ENCODE measurements around the gene C14orf132.

The C14orf132 gene

DNA sequence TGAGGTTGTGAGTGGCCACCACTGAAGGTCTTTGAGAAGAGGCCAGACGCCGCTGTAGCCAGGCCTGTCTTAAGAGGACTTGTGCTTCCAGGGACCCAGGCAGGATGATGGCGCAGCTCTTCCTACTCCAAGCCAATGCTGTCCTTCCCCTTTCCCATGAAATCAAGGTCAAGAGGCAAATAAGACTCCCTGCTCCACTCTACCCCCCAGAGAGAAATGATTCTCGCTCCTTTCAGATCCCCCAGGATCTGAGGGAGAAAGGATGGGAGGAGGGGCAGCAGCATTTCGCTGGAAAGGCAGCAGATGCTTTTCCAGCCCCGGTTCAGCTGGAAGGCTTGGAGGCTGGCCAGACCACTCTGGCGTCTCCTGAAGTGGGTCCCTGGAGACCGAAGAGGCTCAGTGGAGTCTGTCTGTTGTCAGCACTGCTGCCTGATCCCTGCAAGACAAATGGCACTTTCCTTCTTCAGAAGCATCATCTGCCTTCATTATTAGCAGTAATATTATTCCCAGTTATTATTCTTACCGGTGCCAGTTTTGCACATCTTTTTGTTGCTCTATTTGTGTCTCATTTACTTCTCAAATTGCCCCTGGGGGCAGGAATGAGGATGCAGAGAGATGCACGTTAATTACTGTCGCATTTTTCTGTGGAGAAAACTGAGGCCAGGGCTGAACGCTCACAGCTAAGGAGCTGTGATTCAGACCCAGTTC is 51.4 kb downstream of the C14orf132 start:
- Histone ChIP-seq H3K4me1 (ENCODE audit: control insufficient read depth, insufficient read depth, low read length) (no peaks in the 10 kb centered on the region), H3K27me3 (ENCODE audit: control insufficient read depth, insufficient read depth, low read length) (no peaks in the 10 kb centered on the region), H3K4me3 (ENCODE audit: low read length) (no peak overlapping the region), H3K9me3 (ENCODE audit: control insufficient read depth, insufficient read depth, low read length) (no peaks in the 10 kb centered on the region), H3K27ac (ENCODE audit: low read length) (no peak overlapping the region), H3K36me3 (ENCODE audit: control insufficient read depth, insufficient read depth, low read length) (0 out of 2 replicates have a peak, but pooled peaks cover 4% of the 10 kb centered on the region)
- no CpG with 5 or more reads among the region's 12 CpGs for WGBS (ENCODE audit: insufficient coverage, insufficient read length)
- no peak for DNase-seq (ENCODE audit: low read depth, low spot score)

DNA sequence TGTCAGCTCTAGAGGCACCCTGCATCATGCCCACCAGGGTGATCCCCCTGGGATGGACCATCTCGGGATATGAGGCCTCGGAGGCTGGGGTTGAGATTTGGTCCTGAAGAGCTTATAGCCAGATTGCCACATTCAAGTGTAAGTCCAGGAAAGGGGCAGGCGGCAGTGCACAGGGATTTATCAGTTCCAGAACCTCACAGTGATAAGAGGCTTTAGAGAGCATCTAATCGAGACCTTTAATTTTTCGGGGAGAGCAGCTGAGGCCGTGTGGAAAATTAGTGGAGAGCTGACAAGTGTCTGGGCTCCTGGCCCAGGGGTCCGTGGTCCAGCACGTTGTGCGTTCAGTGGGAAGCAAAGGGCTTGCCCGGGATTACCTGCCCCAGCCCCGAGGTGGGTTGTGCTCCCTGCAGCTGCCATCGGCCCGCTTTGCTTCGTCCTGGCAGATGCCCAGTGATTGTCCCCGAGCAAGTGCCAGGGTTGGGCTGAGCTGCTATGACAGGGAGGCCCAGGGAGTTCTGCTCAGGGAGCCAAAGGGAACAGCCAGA is 52.1 kb downstream of the C14orf132 start:
- DNase-seq (ENCODE audit: low read depth, low spot score): no peak
- Histone ChIP-seq H3K9me3 (ENCODE audit: control insufficient read depth, insufficient read depth, low read length) (no peaks in the 10 kb centered on the region), H3K27ac (ENCODE audit: low read length) (no peak overlapping the region), H3K36me3 (ENCODE audit: control insufficient read depth, insufficient read depth, low read length) (0 out of 2 replicates have a peak, but pooled peaks cover 4% of the 10 kb centered on the region), H3K4me3 (ENCODE audit: low read length) (no peak overlapping the region), H3K4me1 (ENCODE audit: control insufficient read depth, insufficient read depth, low read length) (0 out of 2 replicates have a peak, but pooled peaks cover 1% of the 10 kb centered on the region), H3K27me3 (ENCODE audit: control insufficient read depth, insufficient read depth, low read length) (no peaks in the 10 kb centered on the region)
- no CpG with 5 or more reads among the region's 15 CpGs for whole genome bisulfite sequencing (ENCODE audit: insufficient coverage, insufficient read length)

DNA sequence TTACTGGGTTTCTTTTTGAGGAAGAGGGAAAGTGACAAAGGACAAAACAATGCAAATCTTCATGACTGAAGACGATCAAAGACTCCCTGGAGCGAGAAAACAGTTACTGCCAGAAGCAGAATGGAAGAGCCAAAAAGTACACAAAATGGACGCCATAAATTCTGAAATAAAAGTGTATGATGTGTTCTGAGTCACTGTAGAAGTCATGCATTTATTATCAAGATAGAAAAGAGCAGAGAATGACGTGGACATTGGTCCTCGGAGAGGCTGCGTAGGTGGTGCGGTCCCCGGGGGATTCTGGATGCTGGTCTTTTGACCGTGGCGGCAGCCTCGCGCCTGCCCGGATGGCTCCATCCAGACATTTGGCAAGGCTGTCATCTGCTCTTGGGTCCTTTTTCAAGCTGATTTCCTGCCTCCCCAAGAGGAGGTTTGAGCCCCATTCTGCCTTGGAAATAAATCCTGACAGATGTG is 52.8 kb downstream of the C14orf132 start:
- no peak for DNase-seq (ENCODE audit: low read depth, low spot score)
- Histone ChIP-seq H3K27me3 (ENCODE audit: control insufficient read depth, insufficient read depth, low read length) (no peaks in the 10 kb centered on the region), H3K36me3 (ENCODE audit: control insufficient read depth, insufficient read depth, low read length) (no peaks in the 10 kb centered on the region), H3K4me1 (ENCODE audit: control insufficient read depth, insufficient read depth, low read length) (0 out of 2 replicates have a peak, but pooled peaks cover 1% of the 10 kb centered on the region), H3K27ac (ENCODE audit: low read length) (no peak overlapping the region), H3K9me3 (ENCODE audit: control insufficient read depth, insufficient read depth, low read length) (no peaks in the 10 kb centered on the region), H3K4me3 (ENCODE audit: low read length) (no peak overlapping the region)
- WGBS (ENCODE audit: insufficient coverage, insufficient read length): no CpG with 5 or more reads among the region's 13 CpGs

DNA sequence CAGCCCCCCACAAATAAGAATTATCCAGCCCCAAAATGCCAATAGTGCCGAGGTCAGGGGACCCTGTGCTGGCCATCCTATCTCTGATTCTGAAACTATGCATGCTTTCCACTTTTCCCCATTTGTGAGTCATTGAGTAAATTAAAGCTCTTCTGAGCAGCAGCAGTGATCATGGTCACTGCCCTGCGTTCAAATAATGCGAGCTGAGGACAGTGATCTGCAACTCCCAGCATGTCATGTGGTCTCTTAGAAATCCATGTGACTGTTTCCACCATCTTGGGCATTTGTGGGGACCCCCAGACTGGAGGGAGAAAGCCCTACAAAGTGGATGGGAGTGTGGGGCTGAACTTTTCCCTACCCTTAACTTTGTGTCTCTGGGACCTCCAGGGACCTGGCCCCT is 53.8 kb downstream of the C14orf132 start:
- WGBS (ENCODE audit: insufficient coverage, insufficient read length): no CpG with 5 or more reads among the region's 3 CpGs

DNA sequence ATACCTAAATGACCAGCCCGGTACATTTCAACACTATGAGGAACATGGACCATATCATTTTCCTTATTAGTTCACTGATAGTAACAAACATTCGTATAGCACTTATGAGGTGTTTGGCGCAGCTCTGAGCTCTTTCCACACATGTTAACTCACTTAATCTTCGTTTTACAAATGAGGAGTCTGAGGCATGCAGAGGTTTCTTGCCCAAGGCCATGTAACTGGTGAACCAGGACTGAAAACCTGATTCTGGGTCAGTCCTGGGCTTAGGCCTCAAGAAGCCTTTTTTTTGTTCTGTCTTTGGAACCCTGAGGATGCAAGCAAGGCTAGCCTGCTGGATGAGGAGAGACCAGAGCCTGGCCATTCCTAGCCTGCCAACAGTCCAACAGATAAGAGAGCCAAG is 55.0 kb downstream of the C14orf132 start:
- Histone ChIP-seq H3K4me3 (ENCODE audit: low read length) (no peak overlapping the region), H3K27ac (ENCODE audit: low read length) (no peak overlapping the region), H3K27me3 (ENCODE audit: control insufficient read depth, insufficient read depth, low read length) (no peaks in the 10 kb centered on the region), H3K36me3 (ENCODE audit: control insufficient read depth, insufficient read depth, low read length) (no peaks in the 10 kb centered on the region), H3K4me1 (ENCODE audit: control insufficient read depth, insufficient read depth, low read length) (0 out of 2 replicates have a peak, but pooled peaks cover 1% of the 10 kb centered on the region), H3K9me3 (ENCODE audit: control insufficient read depth, insufficient read depth, low read length) (no peaks in the 10 kb centered on the region)
- no CpG with 5 or more reads among the region's 4 CpGs for WGBS (ENCODE audit: insufficient coverage, insufficient read length)
- no peak for DNase-seq (ENCODE audit: low read depth, low spot score)

More for the DNA sequence above, 53.8 kb downstream of the C14orf132 start:
- no peak for DNase-seq (ENCODE audit: low read depth, low spot score)
- H3K27ac ChIP-seq (ENCODE audit: low read length): no peak overlapping the region
- no peaks in the 10 kb centered on the region for H3K27me3 ChIP-seq (ENCODE audit: control insufficient read depth, insufficient read depth, low read length)
- H3K9me3 ChIP-seq (ENCODE audit: control insufficient read depth, insufficient read depth, low read length): no peaks in the 10 kb centered on the region
- H3K4me3 ChIP-seq (ENCODE audit: low read length): no peak overlapping the region
- H3K36me3 ChIP-seq (ENCODE audit: control insufficient read depth, insufficient read depth, low read length): no peaks in the 10 kb centered on the region
- H3K4me1 ChIP-seq (ENCODE audit: control insufficient read depth, insufficient read depth, low read length): 0 out of 2 replicates have a peak, but pooled peaks cover 1% of the 10 kb centered on the region

DNA sequence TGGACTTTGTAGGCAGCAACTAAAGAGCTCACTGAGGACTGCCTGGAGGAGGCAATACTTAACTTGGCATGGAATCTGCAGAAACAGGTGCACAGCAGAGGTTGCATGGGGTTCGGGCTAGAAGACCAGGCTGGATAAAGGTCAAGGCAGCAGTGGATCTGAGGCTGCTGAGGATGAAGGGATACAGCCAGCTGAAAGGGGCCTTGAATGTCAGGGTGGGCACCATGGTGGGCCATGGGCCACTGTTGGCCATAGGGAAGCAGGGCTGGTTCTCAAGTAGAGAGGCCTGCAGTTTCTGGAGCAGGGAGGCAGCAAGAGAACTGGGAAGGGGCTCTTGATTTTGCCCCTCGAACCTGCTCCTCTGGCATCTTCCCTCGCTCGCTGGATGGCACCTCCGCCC is 55.5 kb downstream of the C14orf132 start:
- no peak overlapping the region for H3K4me3 ChIP-seq (ENCODE audit: low read length)
- H3K4me1 ChIP-seq (ENCODE audit: control insufficient read depth, insufficient read depth, low read length): 0 out of 2 replicates have a peak, but pooled peaks cover 1% of the 10 kb centered on the region
- DNase-seq (ENCODE audit: low read depth, low spot score): no peak
- H3K9me3 ChIP-seq (ENCODE audit: control insufficient read depth, insufficient read depth, low read length): no peaks in the 10 kb centered on the region
- H3K36me3 ChIP-seq (ENCODE audit: control insufficient read depth, insufficient read depth, low read length): no peaks in the 10 kb centered on the region
- no CpG with 5 or more reads among the region's 5 CpGs for WGBS (ENCODE audit: insufficient coverage, insufficient read length)
- H3K27me3 ChIP-seq (ENCODE audit: control insufficient read depth, insufficient read depth, low read length): no peaks in the 10 kb centered on the region
- H3K27ac ChIP-seq (ENCODE audit: low read length): no peak overlapping the region

DNA sequence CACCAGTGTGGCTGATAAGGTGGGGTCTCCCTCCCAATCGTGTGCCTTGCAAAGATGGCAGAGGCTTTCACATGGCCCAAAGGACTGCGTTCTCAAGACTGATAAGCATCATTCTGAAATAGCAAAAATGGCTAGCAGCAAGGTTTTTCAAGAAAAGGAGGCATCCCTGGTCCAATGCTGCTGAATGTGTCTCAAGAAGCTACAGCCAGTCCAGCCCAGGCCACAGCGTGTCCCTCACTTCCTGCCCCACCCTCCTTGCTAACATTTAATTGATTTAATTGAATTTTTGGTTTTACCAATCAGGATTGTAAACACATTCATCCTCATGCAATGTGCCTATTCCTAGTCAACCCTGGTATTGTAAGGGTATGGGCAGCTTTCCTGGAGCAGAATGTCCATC is 55.9 kb downstream of the C14orf132 start:
- no CpG with 5 or more reads among the region's 3 CpGs for WGBS (ENCODE audit: insufficient coverage, insufficient read length)
- 0 out of 2 replicates have a peak, but pooled peaks cover 1% of the 10 kb centered on the region for H3K4me1 ChIP-seq (ENCODE audit: control insufficient read depth, insufficient read depth, low read length)
- no peaks in the 10 kb centered on the region for H3K9me3 ChIP-seq (ENCODE audit: control insufficient read depth, insufficient read depth, low read length)
- no peak for DNase-seq (ENCODE audit: low read depth, low spot score)
- no peaks in the 10 kb centered on the region for H3K27me3 ChIP-seq (ENCODE audit: control insufficient read depth, insufficient read depth, low read length)
- H3K27ac ChIP-seq (ENCODE audit: low read length): no peak overlapping the region
- H3K36me3 ChIP-seq (ENCODE audit: control insufficient read depth, insufficient read depth, low read length): no peaks in the 10 kb centered on the region
- H3K4me3 ChIP-seq (ENCODE audit: low read length): no peak overlapping the region

DNA sequence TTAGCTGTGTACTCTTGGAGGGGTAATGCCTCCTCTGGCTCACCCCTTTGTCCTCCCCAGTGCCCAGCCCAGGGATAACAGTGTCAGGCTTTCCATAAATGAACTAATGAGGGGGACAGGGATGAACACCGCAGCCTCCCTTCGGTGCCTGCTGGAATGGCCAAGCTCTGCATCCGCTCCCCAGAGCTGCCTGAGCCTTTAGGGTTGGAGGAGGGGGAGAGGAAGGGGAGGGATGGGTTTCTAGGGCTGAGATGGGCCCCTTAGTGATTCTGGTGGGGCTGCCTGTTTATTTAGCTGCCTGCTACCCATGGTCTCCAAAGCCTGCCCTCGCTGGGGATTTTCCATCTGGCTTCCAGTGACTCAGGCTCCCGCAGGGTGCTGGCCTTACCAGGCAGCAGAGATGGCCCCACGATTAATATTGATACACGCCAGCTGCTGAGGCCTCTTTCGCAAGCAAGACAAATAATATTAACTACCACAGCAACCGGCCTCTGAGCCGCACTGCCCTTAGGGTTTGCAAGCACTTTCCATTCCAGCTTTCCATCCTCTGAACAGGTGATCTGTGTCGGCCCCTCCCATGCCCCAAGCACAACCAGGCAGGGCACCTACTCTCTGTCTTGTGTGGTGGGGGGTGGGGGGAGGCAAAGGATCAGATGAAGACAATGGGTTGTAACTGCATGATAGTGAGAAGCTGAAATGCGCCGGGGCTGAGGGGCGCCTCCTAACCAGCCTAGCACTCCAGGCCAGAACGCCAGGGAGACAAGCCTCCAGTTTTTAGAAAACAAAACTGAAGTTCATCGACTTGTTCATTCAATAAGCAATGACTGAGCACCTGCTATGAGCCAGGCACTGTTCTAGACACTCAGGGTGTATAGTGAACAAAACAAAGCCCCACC is 56.7 kb downstream of the C14orf132 start:
- no peak overlapping the region for H3K4me3 ChIP-seq (ENCODE audit: low read length)
- no peaks in the 10 kb centered on the region for H3K9me3 ChIP-seq (ENCODE audit: control insufficient read depth, insufficient read depth, low read length)
- no peak overlapping the region for H3K27ac ChIP-seq (ENCODE audit: low read length)
- DNase-seq (ENCODE audit: low read depth, low spot score): no peak
- 0 out of 2 replicates have a peak, but pooled peaks cover 1% of the 10 kb centered on the region for H3K4me1 ChIP-seq (ENCODE audit: control insufficient read depth, insufficient read depth, low read length)
- no peaks in the 10 kb centered on the region for H3K36me3 ChIP-seq (ENCODE audit: control insufficient read depth, insufficient read depth, low read length)
- H3K27me3 ChIP-seq (ENCODE audit: control insufficient read depth, insufficient read depth, low read length): no peaks in the 10 kb centered on the region
- no CpG with 5 or more reads among the region's 16 CpGs for WGBS (ENCODE audit: insufficient coverage, insufficient read length)

DNA sequence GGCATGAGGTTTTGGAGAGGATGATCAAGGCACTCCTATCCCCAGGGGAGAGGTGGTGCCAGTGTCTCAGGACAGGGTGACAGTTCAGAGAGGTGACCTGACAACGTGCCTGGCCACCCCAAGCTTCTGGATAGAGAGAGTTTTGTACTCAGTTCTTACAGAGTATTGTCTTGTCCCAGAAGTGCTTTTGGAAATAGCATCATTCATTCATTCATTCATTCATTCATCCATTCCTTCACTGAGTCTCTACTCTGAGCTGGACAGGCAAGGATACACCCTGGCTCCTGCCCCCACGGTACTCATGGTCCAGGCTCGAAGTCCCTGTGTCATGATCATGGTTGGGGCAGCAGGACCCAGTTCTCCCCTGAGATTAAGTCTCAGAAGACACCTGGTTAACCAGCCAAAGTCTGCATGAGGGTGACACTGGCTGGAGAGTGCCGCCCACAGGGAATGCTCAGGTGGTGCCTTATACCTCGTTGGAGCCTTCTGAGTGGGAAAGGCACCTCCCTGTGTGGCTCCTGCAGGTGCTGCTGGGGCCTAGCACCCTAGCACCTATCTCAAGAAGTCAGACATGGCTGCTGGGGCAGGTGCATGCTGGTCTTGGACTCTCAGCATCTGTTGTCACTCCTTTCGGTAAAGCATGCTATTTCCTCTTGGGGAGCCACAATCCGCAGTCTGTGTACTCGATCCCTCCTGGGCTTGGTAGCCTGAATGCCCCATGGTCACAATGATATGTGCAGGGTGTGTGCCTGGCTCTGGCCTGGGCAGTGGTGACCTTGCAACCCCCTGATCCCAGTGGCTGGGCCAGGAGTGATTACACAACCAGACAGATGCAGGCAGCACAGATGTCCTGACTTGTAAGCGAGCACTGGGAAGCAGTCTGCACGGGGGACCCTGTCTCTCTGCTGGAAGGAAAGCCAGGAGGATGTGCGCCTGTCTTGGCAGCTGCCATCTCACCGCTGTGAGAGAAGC is 57.8 kb downstream of the C14orf132 start:
- Histone ChIP-seq H3K27me3 (ENCODE audit: control insufficient read depth, insufficient read depth, low read length) (no peaks in the 10 kb centered on the region), H3K4me1 (ENCODE audit: control insufficient read depth, insufficient read depth, low read length) (0 out of 2 replicates have a peak, but pooled peaks cover 1% of the 10 kb centered on the region), H3K27ac (ENCODE audit: low read length) (no peak overlapping the region), H3K36me3 (ENCODE audit: control insufficient read depth, insufficient read depth, low read length) (no peaks in the 10 kb centered on the region), H3K9me3 (ENCODE audit: control insufficient read depth, insufficient read depth, low read length) (no peaks in the 10 kb centered on the region), H3K4me3 (ENCODE audit: low read length) (no peak overlapping the region)
- no CpG with 5 or more reads among the region's 12 CpGs for WGBS (ENCODE audit: insufficient coverage, insufficient read length)
- no peak for DNase-seq (ENCODE audit: low read depth, low spot score)
